Panc1 (cell line): ENCODE measurements around the gene SMTNL2.

ENCODE experiments used
- CTCF ChIP-seq: fragments of 450-650 bp; IDR thresholded peaks from 2 replicates; pipeline ENCODE4 v1.5.1; 2017; ENCODE audit warnings: mild to moderate bottlenecking
- POLR2AphosphoS5 ChIP-seq: IDR thresholded peaks from 2 replicates; pipeline ENCODE4 v1.6.1; 2012; ENCODE audit warnings: mild to moderate bottlenecking, low read depth, low read length, moderate library complexity
- REST ChIP-seq, 2 experiments: IDR thresholded peaks; 2 replicates each; pipeline ENCODE4 v1.6.1; 2011 to 2012; ENCODE audit warnings: low read depth in 2 of 2, control low read depth in 1 of 2, low read length in 1 of 2, mild to moderate bottlenecking in 1 of 2, moderate library complexity in 1 of 2; ENCODE audit not compliant: insufficient read depth in 1 of 2
- TCF7L2 ChIP-seq: IDR thresholded peaks from 2 replicates; pipeline ENCODE4 v1.6.1; 2011; ENCODE audit warnings: mild to moderate bottlenecking, low read depth, low read length, inconsistent platforms

GRCh38 chr17:4576729-4577322, 7.5 kb upstream of the SMTNL2 start:
- TF ChIP-seq CTCF (no peak), TCF7L2 (no peak), POLR2AphosphoS5 (no peak), REST (IDR thresholded peaks at IDR 0.05; ENCODE audit: insufficient read depth in 1 of 2, low read depth in 2 of 2, low read length in 1 of 2) (no peak)
